Right atrium auricular region (tissue), 2 donors: ENCODE results near the gene PSMB10. TPM values are rescaled to one million over a fixed set of nuclear protein-coding genes. Genes with fewer than 3 reads are reported as not detected.
"Not testable (repeated sequence)": the region's sequence is repeated elsewhere in the genome, so short reads cannot be mapped to it uniquely, and the experiment has no call there.

Experiments
- DNase-seq: peaks from one replicate; pipeline ENCODE4 v3.0.0-alpha.2; 2019; ENCODE audit warnings: low spot score
- H3K27ac ChIP-seq, 2 donors: fragments of 200-600 bp; sonication (generic); 1 replicate in 1 of 2; 2 replicates in 1 of 2; pipeline ENCODE4 v1.5.1; 2016 to 2019
- H3K27me3 ChIP-seq, 2 donors: fragments of 200-600 bp; sonication (generic); one replicate each; pipeline versions ENCODE4 v1.5.1 to v1.6.0; 2017 to 2019
- H3K36me3 ChIP-seq: fragments of 200-600 bp; sonication (generic); one replicate; pipeline ENCODE4 v1.5.1; 2016
- H3K4me1 ChIP-seq, 2 donors: fragments of 200-600 bp; sonication (generic); one replicate each; pipeline versions ENCODE4 v1.5.1 to v1.6.0; 2017 to 2019
- H3K4me3 ChIP-seq, 2 donors: fragments of 200-600 bp; sonication (generic); 1 replicate in 1 of 2; 2 replicates in 1 of 2; pipeline ENCODE4 v1.5.1; 2017 to 2019; ENCODE audit warnings: mild to moderate bottlenecking in 1 of 2, moderate library complexity in 1 of 2
- H3K9me3 ChIP-seq, 2 donors: fragments of 200-600 bp; sonication (generic); one replicate each; pipeline ENCODE4 v1.5.1; 2019
- total RNA-seq, 2 donors: library from RNA; depleted of rRNA; stranded (reverse); fragments of >200 nt; gene quantifications; one replicate each; pipeline ENCODE4 v1.1.0, GENCODE V29; 2016
- TF ChIP-seq, protein P1 (sequence below), 2 donors: fragments of 200-600 bp; sonication (generic); IDR thresholded peaks; one replicate each; pipeline ENCODE4 v1.5.1; 2019; ENCODE audit warnings: antibody characterized with exemption in 2 of 2

PSMB10 gene
- total RNA-seq, 2 donors from 2014 or later, result 37.3 to 38.4 TPM

GRCh38 chr16:67942200-67942509 is 5.5 kb upstream of the PSMB10 start:
- H3K36me3 ChIP-seq, result peaks cover 73% of the 10 kb centered on the region
- H3K27ac ChIP-seq, result peak overlapping the region in 1 of 2 donors; percentile 16
- H3K9me3 ChIP-seq, result no peaks in the 10 kb centered on the region
- peaks cover 0 to 58% of the 10 kb centered on the region in 2 donors for H3K4me1 ChIP-seq
- no peak overlapping the region for H3K4me3 ChIP-seq
- no peaks in the 10 kb centered on the region for H3K27me3 ChIP-seq
- TF ChIP-seq, protein P1, sequence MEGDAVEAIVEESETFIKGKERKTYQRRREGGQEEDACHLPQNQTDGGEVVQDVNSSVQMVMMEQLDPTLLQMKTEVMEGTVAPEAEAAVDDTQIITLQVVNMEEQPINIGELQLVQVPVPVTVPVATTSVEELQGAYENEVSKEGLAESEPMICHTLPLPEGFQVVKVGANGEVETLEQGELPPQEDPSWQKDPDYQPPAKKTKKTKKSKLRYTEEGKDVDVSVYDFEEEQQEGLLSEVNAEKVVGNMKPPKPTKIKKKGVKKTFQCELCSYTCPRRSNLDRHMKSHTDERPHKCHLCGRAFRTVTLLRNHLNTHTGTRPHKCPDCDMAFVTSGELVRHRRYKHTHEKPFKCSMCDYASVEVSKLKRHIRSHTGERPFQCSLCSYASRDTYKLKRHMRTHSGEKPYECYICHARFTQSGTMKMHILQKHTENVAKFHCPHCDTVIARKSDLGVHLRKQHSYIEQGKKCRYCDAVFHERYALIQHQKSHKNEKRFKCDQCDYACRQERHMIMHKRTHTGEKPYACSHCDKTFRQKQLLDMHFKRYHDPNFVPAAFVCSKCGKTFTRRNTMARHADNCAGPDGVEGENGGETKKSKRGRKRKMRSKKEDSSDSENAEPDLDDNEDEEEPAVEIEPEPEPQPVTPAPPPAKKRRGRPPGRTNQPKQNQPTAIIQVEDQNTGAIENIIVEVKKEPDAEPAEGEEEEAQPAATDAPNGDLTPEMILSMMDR (IDR thresholded peaks at IDR 0.05), result peak; percentile 45 to 68
- DNase-seq, result no peak

- Histone ChIP-seq H3K27me3 (no peaks in the 10 kb centered on the region), H3K4me3 (no peak overlapping the region), H3K36me3 (peaks cover 67% of the 10 kb centered on the region), H3K27ac (peak overlapping the region in 1 of 2 donors; percentile 16), H3K9me3 (no peaks in the 10 kb centered on the region), H3K4me1 (peaks cover 0 to 56% of the 10 kb centered on the region in 2 donors)
- TF ChIP-seq, protein P1 (IDR thresholded peaks at IDR 0.05), result no peak
- no peak for DNase-seq
Observed at GRCh38 chr16:67941469-67942199, 5.0 kb upstream of the PSMB10 start.

- H3K27me3 ChIP-seq, result no peaks in the 10 kb centered on the region
- no peak for DNase-seq
- TF ChIP-seq, protein P1 (IDR thresholded peaks at IDR 0.05), result no peak
- H3K9me3 ChIP-seq, result no peaks in the 10 kb centered on the region
- H3K36me3 ChIP-seq, result peaks cover 57% of the 10 kb centered on the region
- no peak overlapping the region for H3K27ac ChIP-seq
- peaks cover 0 to 46% of the 10 kb centered on the region in 2 donors for H3K4me1 ChIP-seq
- no peak overlapping the region for H3K4me3 ChIP-seq
Observed at GRCh38 chr16:67940446-67941089, 3.9 kb upstream of the PSMB10 start.

GRCh38 chr16:67939507-67940445 is 3.1 kb upstream of the PSMB10 start:
- DNase-seq, result no peak
- Histone ChIP-seq H3K36me3 (peaks cover 49% of the 10 kb centered on the region), H3K4me3 (no peak overlapping the region), H3K27ac (no peak overlapping the region), H3K27me3 (no peaks in the 10 kb centered on the region), H3K9me3 (no peaks in the 10 kb centered on the region), H3K4me1 (peaks cover 0 to 46% of the 10 kb centered on the region in 2 donors)
- TF ChIP-seq, protein P1 (IDR thresholded peaks at IDR 0.05), result no peak

DNA sequence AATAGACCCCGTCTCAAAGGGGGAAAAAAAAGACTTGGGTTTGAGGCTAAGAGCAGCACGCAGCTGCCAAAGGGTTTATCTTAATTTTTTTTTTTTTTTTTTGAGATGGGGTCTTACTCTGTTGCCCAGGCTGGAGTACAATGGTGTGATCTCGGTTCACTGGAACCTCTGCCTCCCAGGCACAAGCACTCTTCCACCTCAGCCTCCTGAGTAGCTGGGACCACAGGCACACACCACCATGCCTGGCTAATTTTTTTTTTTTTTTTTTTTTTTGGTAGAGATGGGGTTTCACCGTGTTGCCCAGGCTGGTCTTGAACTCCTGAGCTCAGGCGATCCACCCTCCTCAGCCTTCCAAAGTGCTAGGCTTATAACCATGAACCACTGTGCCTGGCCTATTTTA is 1.1 kb upstream of the PSMB10 start:
- peaks cover 0 to 37% of the 10 kb centered on the region in 2 donors for H3K4me1 ChIP-seq
- H3K27me3 ChIP-seq, H3K4me3 ChIP-seq, H3K27ac ChIP-seq, H3K9me3 ChIP-seq, DNase-seq: not testable (repeated sequence)
- peaks cover 30% of the 10 kb centered on the region for H3K36me3 ChIP-seq
